ENCODE results near the gene NPFFR2. TPM values are rescaled to one million over a fixed set of nuclear protein-coding genes. Genes with fewer than 3 reads are reported as not detected.

The NPFFR2 gene
- total and polyA plus RNA-seq, 9 of the 15 experiments (the other 6 are each of a cell fraction or from before 2014, with no cell fraction given) = 0.15 to 0.98 (median 0.48) TPM

- CTCF ChIA-PET (ENCODE audit: low intra/inter-chr PET ratio) = no interaction called here
- TF ChIP-seq ZNF124 (CRISPR knock-in tag; IDR thresholded peaks at IDR 0.05) (no peak), SMARCC2 (IDR thresholded peaks at IDR 0.05; ENCODE audit: low read depth) (no peak), FOXJ3 (CRISPR knock-in tag; IDR thresholded peaks at IDR 0.05) (no peak), SMARCA5 (IDR thresholded peaks at IDR 0.05) (no peak), ETS2 (tag; IDR thresholded peaks at IDR 0.05; ENCODE audit: borderline replicate concordance, poor library complexity, severe bottlenecking) (no peak), AFF1 (IDR thresholded peaks at IDR 0.05; ENCODE audit: low read depth in 1 of 2, partially characterized antibody in 2 of 2) (no peak), ETS1 (conservative IDR thresholded peaks at IDR 0.05; ENCODE audit: control insufficient read depth, low read depth, low read length) (no peak), SP2 (IDR thresholded peaks at IDR 0.05; ENCODE audit: extremely low read depth, low read depth, low read length, poor library complexity, severe bottlenecking) (no peak), JUN (IDR thresholded peaks at IDR 0.05; ENCODE audit: borderline replicate concordance, low read depth, low read length) (no peak), JUN (CRISPR knock-in tag; IDR thresholded peaks at IDR 0.05; ENCODE audit: borderline replicate concordance) (no peak), HMGXB4 (CRISPR knock-in tag; IDR thresholded peaks at IDR 0.05) (no peak), MAFK (IDR thresholded peaks at IDR 0.05; ENCODE audit: low read length) (no peak)
These were observed 162.7 kb downstream of the NPFFR2 start for GRCh38 chr4:72194453-72194852.

More at GRCh38 chr4:72194453-72194852, 162.7 kb downstream of the NPFFR2 start:
- 7% methylated on average over 1 of the region's 1 CpG for WGBS (ENCODE audit: insufficient coverage, low coverage, missing lambda C conversion rate)
- intact Hi-C loops (cut with micrococcal nuclease) = no loop called here
- no peak for ATAC-seq
- Histone ChIP-seq H3K36me3 (ENCODE audit: control insufficient read depth, insufficient read depth, low read length) (no peaks in the 10 kb centered on the region), H2AFZ (ENCODE audit: low read depth, low read length) (no peak overlapping the region), H3K27me3 (ENCODE audit: control insufficient read depth in 2 of 2, insufficient read depth in 2 of 2, low read length in 2 of 2) (no peaks in the 10 kb centered on the region), H4K20me1 (replicated peaks; ENCODE audit: control insufficient read depth, insufficient read depth, low read length) (no peaks in the 10 kb centered on the region), H3K9me1 (ENCODE audit: control insufficient read depth, insufficient read depth, low read length) (no peaks in the 10 kb centered on the region), H3K9ac (ENCODE audit: insufficient read depth in 1 of 2, low read depth in 2 of 2, low read length in 2 of 2) (no peak overlapping the region), H3K4me2 (ENCODE audit: insufficient read depth, low read length) (no peak overlapping the region), H3K79me2 (ENCODE audit: control insufficient read depth, insufficient read depth, low read length) (no peaks in the 10 kb centered on the region), H3K27ac (ENCODE audit: extremely low read depth, low read depth, low read length) (no peak overlapping the region), H3K9me3 (replicated peaks; ENCODE audit: control insufficient read depth, insufficient read depth, low read depth, low read length) (no peaks in the 10 kb centered on the region), H3K4me1 (replicated peaks in 1 of 2; ENCODE audit: control insufficient read depth in 2 of 2, insufficient read depth in 2 of 2, low read length in 2 of 2) (no peaks in the 10 kb centered on the region), H3K4me3 (no peak overlapping the region)
- in situ Hi-C loops (cut with MboI) = no loop called here
- no peak for FAIRE-seq
- POLR2A ChIA-PET = no interaction called here
- no peak for DNase-seq (ENCODE audit: extremely low read depth in 1 of 4, low spot score in 3 of 4)
- no TSS peak for BruUV-seq (replicated peaks)
